SK-N-SH (cell line): ENCODE measurements around the gene RREB1. TPM values are rescaled to one million over a fixed set of nuclear protein-coding genes. Genes with fewer than 3 reads are reported as not detected.

Experiments used
- CTCF ChIA-PET: fragments of 300-600, 350-600 bp; formaldehyde crosslinking; extraction: SDS; loops from one replicate; lab custom pipeline; 2021; lab: Yijun Ruan, JAX
- POLR2A ChIA-PET: fragments of 350-600 bp; sonication (Branson Sonifier 250); formaldehyde crosslinking; extraction: SDS; loops from one replicate; lab custom pipeline; 2020; ENCODE audit warnings: antibody characterized with exemption, inconsistent platforms; lab: Yijun Ruan, JAX
- DNase-seq: peaks from one replicate; pipeline ENCODE4 v3.0.0; 2012
- H2AFZ ChIP-seq: fragments of 200-600 bp; sonication (generic); 2 replicates; pipeline ENCODE4 v1.8.1; 2016; ENCODE audit warnings: antibody characterized with exemption, mild to moderate bottlenecking, low read depth
- H3F3A ChIP-seq: fragments of 200-600 bp; sonication (generic); replicated peaks from 2 replicates; pipeline ENCODE3; 2016; ENCODE audit warnings: antibody characterized with exemption, mild to moderate bottlenecking; ENCODE audit not compliant: insufficient read depth
- H3K27ac ChIP-seq, 2 experiments: fragments of 200-500 bp in 1 of 2; fragments of 200-600 bp in 1 of 2; sonication (Bioruptor generic) in 1 of 2; sonication (generic), shearing (Covaris generic) in 1 of 2; 2 replicates each; pipeline versions ENCODE4 v1.5.1 to v1.6.1; 2014 to 2016; ENCODE audit warnings: low read depth in 2 of 2, inconsistent platforms in 1 of 2, low read length in 1 of 2, mild to moderate bottlenecking in 1 of 2, mixed read lengths in 1 of 2
- H3K27me3 ChIP-seq: fragments of 200-600 bp; sonication (generic), shearing (Covaris generic); 2 replicates; pipeline ENCODE4 v1.6.1; 2016; ENCODE audit warnings: mixed run types; ENCODE audit not compliant: insufficient read depth
- H3K36me3 ChIP-seq, 2 experiments: fragments of 200-500 bp in 1 of 2; fragments of 200-600 bp in 1 of 2; sonication (Bioruptor generic) in 1 of 2; sonication (generic) in 1 of 2; replicated peaks in 1 of 2; 2 replicates each; pipeline versions ENCODE3 to v1.5.1; 2014 to 2016; ENCODE audit warnings: low read length in 1 of 2, mild to moderate bottlenecking in 1 of 2; ENCODE audit not compliant: insufficient read depth in 2 of 2, control insufficient read depth in 1 of 2
- H3K4me1 ChIP-seq, 2 experiments: fragments of 200-500 bp in 1 of 2; fragments of 200-600 bp in 1 of 2; sonication (Bioruptor generic) in 1 of 2; sonication (generic), shearing (Covaris generic) in 1 of 2; 2 replicates each; pipeline versions ENCODE4 v1.5.1 to v1.6.1; 2014 to 2016; ENCODE audit warnings: low read depth in 1 of 2, low read length in 1 of 2, mixed run types in 1 of 2; ENCODE audit not compliant: insufficient read depth in 2 of 2, control insufficient read depth in 1 of 2
- H3K4me2 ChIP-seq: fragments of 200-600 bp; sonication (generic), shearing (Covaris generic); 2 replicates; pipeline ENCODE4 v1.6.1; 2017; ENCODE audit warnings: mixed run types
- H3K4me3 ChIP-seq, 2 experiments: fragments of 200-500 bp in 1 of 2; fragments of 200-600 bp in 1 of 2; sonication (Bioruptor generic) in 1 of 2; sonication (generic), shearing (Covaris generic) in 1 of 2; 2 replicates each; pipeline versions ENCODE4 v1.5.1 to v1.8.1; 2014 to 2016; ENCODE audit warnings: low read depth in 2 of 2, inconsistent platforms in 1 of 2, low read length in 1 of 2, mild to moderate bottlenecking in 1 of 2, mixed read lengths in 1 of 2, moderate library complexity in 1 of 2
- H3K79me2 ChIP-seq: fragments of 200-600 bp; sonication (generic); 2 replicates; pipeline ENCODE4 v1.8.1; 2017; ENCODE audit warnings: mild to moderate bottlenecking; ENCODE audit not compliant: insufficient read depth
- H3K9ac ChIP-seq: fragments of 200-600 bp; sonication (generic); 2 replicates; pipeline ENCODE4 v1.6.1; 2017; ENCODE audit warnings: mixed run types
- H3K9me2 ChIP-seq: fragments of 200-600 bp; sonication (generic); 2 replicates; pipeline ENCODE4 v1.6.1; 2017; ENCODE audit warnings: mixed run types
- H3K9me3 ChIP-seq: fragments of 200-600 bp; sonication (generic); 2 replicates; pipeline ENCODE4 v1.6.1; 2017; ENCODE audit warnings: mixed run types, mild to moderate bottlenecking, moderate library complexity
- H4K20me1 ChIP-seq: fragments of 200-600 bp; sonication (generic); 2 replicates; pipeline ENCODE4 v1.6.1; 2017; ENCODE audit warnings: mild to moderate bottlenecking, mixed run types; ENCODE audit not compliant: insufficient read depth
- ELF1 ChIP-seq: IDR thresholded peaks from 2 replicates; pipeline ENCODE4 v1.4.0; 2012
- EP300 ChIP-seq, 2 experiments: IDR thresholded peaks; 2 replicates each; pipeline versions ENCODE4 v1.4.0 to v1.6.1; 2012; ENCODE audit warnings: borderline replicate concordance in 1 of 2, low read depth in 1 of 2, low read length in 1 of 2
- EZH2phosphoT487 ChIP-seq: fragments of 200-600 bp; sonication (generic); IDR thresholded peaks from 2 replicates; pipeline ENCODE4 v1.6.1; 2017; ENCODE audit warnings: low read depth, mixed run types, mild to moderate bottlenecking, antibody characterized with exemption, moderate library complexity, borderline replicate concordance
- FOSL2 ChIP-seq: IDR thresholded peaks from 2 replicates; pipeline ENCODE4 v1.4.0; 2012; ENCODE audit warnings: low read depth, mild to moderate bottlenecking, moderate library complexity, borderline replicate concordance
- FOXJ3 ChIP-seq: sonication (generic); formaldehyde crosslinking; IDR thresholded peaks from 2 replicates; pipeline ENCODE4 v1.5.1; 2020; ENCODE audit warnings: mild to moderate bottlenecking, missing genetic modification reagents
- FOXM1 ChIP-seq: IDR thresholded peaks from 2 replicates; pipeline ENCODE4 v1.4.0; 2012; ENCODE audit warnings: low read depth, mild to moderate bottlenecking
- JUND ChIP-seq: IDR thresholded peaks from 2 replicates; pipeline ENCODE4 v1.4.0; 2012
- MAX ChIP-seq: IDR thresholded peaks from 2 replicates; pipeline ENCODE4 v1.4.0; 2012; ENCODE audit warnings: low read depth
- NFIC ChIP-seq: IDR thresholded peaks from 2 replicates; pipeline ENCODE4 v1.4.0; 2012; ENCODE audit warnings: borderline replicate concordance
- PBX3 ChIP-seq: IDR thresholded peaks from 2 replicates; pipeline ENCODE4; 2012
- POLR2AphosphoS5 ChIP-seq: IDR thresholded peaks from 2 replicates; pipeline ENCODE4 v1.6.1; 2012; ENCODE audit warnings: low read depth, low read length
- RAD21 ChIP-seq: IDR thresholded peaks from 2 replicates; pipeline ENCODE4 v1.6.1; 2012; ENCODE audit warnings: mild to moderate bottlenecking, low read length
- REST ChIP-seq: IDR thresholded peaks from 2 replicates; pipeline ENCODE4 v1.6.1; 2012; ENCODE audit warnings: mild to moderate bottlenecking, low read depth, low read length, moderate library complexity
- RFX5 ChIP-seq: IDR thresholded peaks from 2 replicates; pipeline ENCODE4 v1.6.1; 2012; ENCODE audit warnings: mild to moderate bottlenecking, improper control_type of control experiment, low read length
- RXRA ChIP-seq: IDR thresholded peaks from 2 replicates; pipeline ENCODE4 v1.4.0; 2012; ENCODE audit warnings: low read depth, mild to moderate bottlenecking, borderline replicate concordance
- TCF12 ChIP-seq: IDR thresholded peaks from 2 replicates; pipeline ENCODE4 v1.4.0; 2012
- USF2 ChIP-seq: fragments of 150-350 bp; IDR thresholded peaks from 2 replicates; pipeline ENCODE4 v1.6.1; 2017; ENCODE audit warnings: antibody characterized with exemption, low read length, low read depth, borderline replicate concordance
- ZBTB33 ChIP-seq: IDR thresholded peaks from 2 replicates; pipeline ENCODE4 v1.4.0; 2012; ENCODE audit warnings: low read depth, borderline replicate concordance
- WGBS: methylation state at CpG from one replicate; pipeline ENCODE4 v1.1.6; 2017; ENCODE audit warnings: low lambda C conversion rate; 5-methylcytosine and 5-hydroxymethylcytosine counted together
- polyA plus RNA-seq, 3 experiments: library from polyadenylated mRNA; depleted of rRNA; stranded (reverse); fragments of >200 nt; gene quantifications; 2 replicates each; pipeline ENCODE4 v1.2.3, GENCODE V29; 2012

The RREB1 gene
- polyA plus RNA-seq, 1 of the 3 experiments (the other 2 are of a cell fraction): 2.0 TPM

- no peaks in the 10 kb centered on the region for H3K79me2 ChIP-seq
- peaks cover 0 to 15% of the 10 kb centered on the region in 2 experiments; a peak in 2 of 4 replicates for H3K4me1 ChIP-seq
- H3K27me3 ChIP-seq: no peaks in the 10 kb centered on the region
- no peak overlapping the region for H3K9ac ChIP-seq
- DNase-seq: no peak
- H3K9me2 ChIP-seq: no peaks in the 10 kb centered on the region
- H3K9me3 ChIP-seq: no peaks in the 10 kb centered on the region
- peaks cover 7 to 15% of the 10 kb centered on the region in 2 experiments for H3K36me3 ChIP-seq
- no peak overlapping the region for H3K27ac ChIP-seq
- ChIA-PET POLR2A (no interaction called here), CTCF (interaction anchor here (0.6 to 1.7 kb wide), 3 partner anchors 11 to 1699 kb away, joined by 3 to 5 read pairs (median 3); no protein-coding TSS in a partner anchor)
- H3F3A ChIP-seq: no peaks in the 10 kb centered on the region
- WGBS: 78% methylated on average over 3 of the region's 6 CpGs
- no peak for TF ChIP-seq ZBTB33
- TF ChIP-seq RAD21: no peak
- no peak overlapping the region for H3K4me3 ChIP-seq
- no peak overlapping the region for H2AFZ ChIP-seq
- H3K4me2 ChIP-seq: no peak overlapping the region
- H4K20me1 ChIP-seq: no peaks in the 10 kb centered on the region
Observed at GRCh38 chr6:7219310-7219709, 111.5 kb downstream of the RREB1 start.

GRCh38 chr6:7222197-7222596 lies 114.4 kb downstream of the RREB1 start:
- Histone ChIP-seq H3K27me3 (no peaks in the 10 kb centered on the region), H3K9ac (no peak overlapping the region)
- DNase-seq: no peak
- no peak for TF ChIP-seq PBX3
- TF ChIP-seq ZBTB33: no peak
- TF ChIP-seq EP300 (IDR thresholded peaks at IDR 0.05; ENCODE audit: borderline replicate concordance in 1 of 2, low read depth in 1 of 2, low read length in 1 of 2): no peak
- no peak for TF ChIP-seq RXRA
- TF ChIP-seq POLR2AphosphoS5: no peak
- TF ChIP-seq JUND: no peak
- TF ChIP-seq USF2: no peak
- no peak for TF ChIP-seq ELF1
- no peak for TF ChIP-seq RAD21
- no peak for TF ChIP-seq TCF12
- no peak for TF ChIP-seq MAX
- no peak for TF ChIP-seq NFIC
- no peak for TF ChIP-seq EZH2phosphoT487
- no peak for TF ChIP-seq RFX5
- TF ChIP-seq FOSL2: no peak
- TF ChIP-seq REST: no peak
- TF ChIP-seq FOXJ3 (CRISPR knock-in tag): no peak
- TF ChIP-seq FOXM1: no peak
- TF ChIP-seq, all 33 proteins: peak for 0
- Histone ChIP-seq H3K4me2 (no peak overlapping the region), H3F3A (no peaks in the 10 kb centered on the region), H3K9me2 (no peaks in the 10 kb centered on the region), H3K4me3 (no peak overlapping the region), H3K36me3 (peaks cover 10 to 20% of the 10 kb centered on the region in 2 experiments), H2AFZ (no peak overlapping the region), H3K4me1 (peaks cover 0 to 5% of the 10 kb centered on the region in 2 experiments; a peak in 2 of 4 replicates), H4K20me1 (no peaks in the 10 kb centered on the region), H3K27ac (no peak overlapping the region), H3K79me2 (no peaks in the 10 kb centered on the region), H3K9me3 (no peaks in the 10 kb centered on the region)
- WGBS: 82% methylated on average over 5 of the region's 5 CpGs
- POLR2A ChIA-PET: no interaction called here
- CTCF ChIA-PET: no interaction called here
